Fibroblast of pulmonary artery (primary cell): ENCODE results near the gene SLC39A11.

Source experiments
- DNase-seq: peaks from one replicate; pipeline ENCODE4 v3.0.0-alpha.2; 2010; ENCODE audit warnings: low read depth
- H3K4me3 ChIP-seq: replicated peaks from 2 replicates; pipeline ENCODE4 v1.5.1; 2011; ENCODE audit warnings: low read depth, mild to moderate bottlenecking, control low read depth, low read length, moderate library complexity
- CTCF ChIP-seq: IDR thresholded peaks from 2 replicates; pipeline ENCODE4 v1.5.1; 2011; ENCODE audit warnings: mild to moderate bottlenecking, control low read depth, low read length, inconsistent platforms; ENCODE audit errors: missing control alignments

Gene SLC39A11

GRCh38 chr17:72971226-72971880 is 121.1 kb downstream of the SLC39A11 start:
- TF ChIP-seq CTCF, result no peak
- no peak overlapping the region for H3K4me3 ChIP-seq
- DNase-seq, result no peak

GRCh38 chr17:72970797-72971196 is 121.7 kb downstream of the SLC39A11 start:
- no peak for TF ChIP-seq CTCF
- H3K4me3 ChIP-seq, result no peak overlapping the region
- no peak for DNase-seq

- no peak for DNase-seq
- no peak for TF ChIP-seq CTCF
- no peak overlapping the region for H3K4me3 ChIP-seq
Observed at GRCh38 chr17:72970246-72970645, 122.2 kb downstream of the SLC39A11 start.

GRCh38 chr17:72969293-72969906 is 123.1 kb downstream of the SLC39A11 start:
- H3K4me3 ChIP-seq, result no peak overlapping the region
- TF ChIP-seq CTCF, result no peak
- DNase-seq, result no peak

- DNase-seq, result no peak
- no peak for TF ChIP-seq CTCF
Observed at GRCh38 chr17:72968798-72969197, 123.7 kb downstream of the SLC39A11 start.

GRCh38 chr17:72967977-72968585 is 124.4 kb downstream of the SLC39A11 start:
- no peak overlapping the region for H3K4me3 ChIP-seq
- no peak for DNase-seq
- no peak for TF ChIP-seq CTCF

More at GRCh38 chr17:72968798-72969197, 123.7 kb downstream of the SLC39A11 start:
- no peak overlapping the region for H3K4me3 ChIP-seq
